ENCODE data around the gene MYO3B.

DNA sequence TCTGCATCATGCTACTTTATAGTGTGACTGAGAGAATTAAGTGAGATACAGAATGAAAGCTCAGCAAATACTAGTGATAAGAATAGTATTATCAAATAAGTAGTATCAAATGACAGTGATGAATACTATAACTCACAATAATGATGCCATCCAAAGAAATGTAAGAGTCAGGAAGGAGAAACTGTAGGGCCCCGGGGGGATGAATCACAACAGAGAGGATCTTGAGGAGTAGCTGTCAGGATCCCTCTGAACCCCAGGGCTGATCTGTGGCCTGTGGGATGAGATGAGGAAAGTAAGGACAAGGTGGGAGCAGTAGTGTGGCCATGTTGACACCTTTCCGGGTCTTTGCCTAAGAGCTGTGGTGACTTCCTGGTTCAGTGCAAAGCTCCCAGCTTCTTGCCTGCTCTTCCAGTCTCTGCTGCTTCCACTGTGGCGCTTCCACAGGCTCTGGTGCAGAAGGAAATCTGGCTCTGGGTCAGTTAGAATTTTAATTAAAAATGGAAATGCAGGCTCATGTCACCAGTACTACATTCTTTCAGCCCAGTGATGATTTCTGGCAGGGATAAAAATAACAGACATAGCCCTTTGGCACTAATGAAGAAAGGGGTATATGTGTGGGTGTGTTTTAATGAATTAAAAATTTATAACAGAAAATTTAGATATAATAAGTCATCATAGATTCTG, 166.9 kb downstream of the MYO3B start:
- TF ChIP-seq CTCF (IDR thresholded peaks at IDR 0.05): no peak
- TF ChIP-seq POLR2A (IDR thresholded peaks at IDR 0.05): no peak

All from body of pancreas (tissue), 4 donors.